Nephron progenitor cell (in vitro differentiated cells): ENCODE measurements around the gene PPM1A.

ENCODE experiments used
- DNase-seq: peaks from one replicate; pipeline ENCODE4 v3.0.0; 2021
- H3K27ac Mint-ChIP-seq: 2 replicates; pipeline ENCODE4 v1.8.0; 2021; ENCODE audit warnings: mild to moderate bottlenecking, moderate library complexity, mixed read lengths
- H3K27me3 Mint-ChIP-seq: 2 replicates; pipeline ENCODE4 v1.8.0; 2021; ENCODE audit warnings: mild to moderate bottlenecking, low read depth, mixed read lengths; ENCODE audit not compliant: poor library complexity
- H3K36me3 Mint-ChIP-seq: 2 replicates; pipeline ENCODE4 v1.8.0; 2021; ENCODE audit warnings: low read depth, mixed read lengths
- H3K4me1 Mint-ChIP-seq: 2 replicates; pipeline ENCODE4 v1.8.0; 2021; ENCODE audit warnings: mixed read lengths
- H3K4me3 Mint-ChIP-seq: 2 replicates; pipeline ENCODE4 v1.8.0; 2021; ENCODE audit warnings: mild to moderate bottlenecking, moderate library complexity, mixed read lengths
- H3K9me3 Mint-ChIP-seq: 2 replicates; pipeline ENCODE4 v1.8.0; 2021; ENCODE audit warnings: mild to moderate bottlenecking, moderate library complexity, mixed read lengths
- TF ChIP-seq, protein P1 (sequence below): fragments of 200-600 bp; sonication (generic); IDR thresholded peaks from 2 replicates; pipeline ENCODE4 v1.5.0; 2021; ENCODE audit warnings: antibody characterized with exemption

Gene PPM1A

GRCh38 chr14:60206837-60207533, 42.0 kb upstream of the PPM1A start:
- Mint-ChIP-seq H3K27me3 (peaks cover 13% of the 10 kb centered on the region), H3K9me3 (no peaks in the 10 kb centered on the region)
- no peak for DNase-seq

GRCh38 chr14:60210703-60211102, 38.3 kb upstream of the PPM1A start:
- no peak overlapping the region for H3K4me3 Mint-ChIP-seq
- TF ChIP-seq, protein P1, sequence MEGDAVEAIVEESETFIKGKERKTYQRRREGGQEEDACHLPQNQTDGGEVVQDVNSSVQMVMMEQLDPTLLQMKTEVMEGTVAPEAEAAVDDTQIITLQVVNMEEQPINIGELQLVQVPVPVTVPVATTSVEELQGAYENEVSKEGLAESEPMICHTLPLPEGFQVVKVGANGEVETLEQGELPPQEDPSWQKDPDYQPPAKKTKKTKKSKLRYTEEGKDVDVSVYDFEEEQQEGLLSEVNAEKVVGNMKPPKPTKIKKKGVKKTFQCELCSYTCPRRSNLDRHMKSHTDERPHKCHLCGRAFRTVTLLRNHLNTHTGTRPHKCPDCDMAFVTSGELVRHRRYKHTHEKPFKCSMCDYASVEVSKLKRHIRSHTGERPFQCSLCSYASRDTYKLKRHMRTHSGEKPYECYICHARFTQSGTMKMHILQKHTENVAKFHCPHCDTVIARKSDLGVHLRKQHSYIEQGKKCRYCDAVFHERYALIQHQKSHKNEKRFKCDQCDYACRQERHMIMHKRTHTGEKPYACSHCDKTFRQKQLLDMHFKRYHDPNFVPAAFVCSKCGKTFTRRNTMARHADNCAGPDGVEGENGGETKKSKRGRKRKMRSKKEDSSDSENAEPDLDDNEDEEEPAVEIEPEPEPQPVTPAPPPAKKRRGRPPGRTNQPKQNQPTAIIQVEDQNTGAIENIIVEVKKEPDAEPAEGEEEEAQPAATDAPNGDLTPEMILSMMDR, result no peak
- H3K36me3 Mint-ChIP-seq, result no peaks in the 10 kb centered on the region
- no peak overlapping the region for H3K27ac Mint-ChIP-seq
- DNase-seq, result no peak
- H3K4me1 Mint-ChIP-seq, result peaks cover 4% of the 10 kb centered on the region
- peaks cover 13% of the 10 kb centered on the region for H3K27me3 Mint-ChIP-seq
- no peaks in the 10 kb centered on the region for H3K9me3 Mint-ChIP-seq

More at GRCh38 chr14:60206837-60207533, 42.0 kb upstream of the PPM1A start:
- no peak overlapping the region for H3K27ac Mint-ChIP-seq
- H3K4me3 Mint-ChIP-seq, result no peak overlapping the region
- H3K4me1 Mint-ChIP-seq, result peaks cover 17% of the 10 kb centered on the region
- H3K36me3 Mint-ChIP-seq, result no peaks in the 10 kb centered on the region
- TF ChIP-seq, protein P1, result no peak

DNA sequence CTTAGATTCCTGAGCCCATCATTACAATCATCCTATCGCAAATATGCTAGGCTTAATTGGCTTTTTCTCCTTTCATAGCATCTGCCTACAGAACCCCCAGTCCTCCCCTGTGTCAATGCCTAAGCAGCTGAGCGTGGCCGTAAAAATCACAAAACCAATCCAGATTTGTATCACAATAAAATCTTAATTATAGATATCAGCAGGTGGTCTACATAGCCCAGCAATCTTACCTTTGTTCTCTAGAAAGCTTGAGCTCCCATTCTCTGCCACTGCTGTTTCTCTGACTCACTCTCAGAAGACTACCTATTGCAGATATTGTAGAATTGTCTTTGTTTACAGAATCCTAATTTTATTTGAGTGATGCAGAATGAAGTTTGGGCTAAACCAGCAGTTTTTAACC, 37.9 kb upstream of the PPM1A start:
- no peak overlapping the region for H3K27ac Mint-ChIP-seq
- H3K36me3 Mint-ChIP-seq, result no peaks in the 10 kb centered on the region

DNA sequence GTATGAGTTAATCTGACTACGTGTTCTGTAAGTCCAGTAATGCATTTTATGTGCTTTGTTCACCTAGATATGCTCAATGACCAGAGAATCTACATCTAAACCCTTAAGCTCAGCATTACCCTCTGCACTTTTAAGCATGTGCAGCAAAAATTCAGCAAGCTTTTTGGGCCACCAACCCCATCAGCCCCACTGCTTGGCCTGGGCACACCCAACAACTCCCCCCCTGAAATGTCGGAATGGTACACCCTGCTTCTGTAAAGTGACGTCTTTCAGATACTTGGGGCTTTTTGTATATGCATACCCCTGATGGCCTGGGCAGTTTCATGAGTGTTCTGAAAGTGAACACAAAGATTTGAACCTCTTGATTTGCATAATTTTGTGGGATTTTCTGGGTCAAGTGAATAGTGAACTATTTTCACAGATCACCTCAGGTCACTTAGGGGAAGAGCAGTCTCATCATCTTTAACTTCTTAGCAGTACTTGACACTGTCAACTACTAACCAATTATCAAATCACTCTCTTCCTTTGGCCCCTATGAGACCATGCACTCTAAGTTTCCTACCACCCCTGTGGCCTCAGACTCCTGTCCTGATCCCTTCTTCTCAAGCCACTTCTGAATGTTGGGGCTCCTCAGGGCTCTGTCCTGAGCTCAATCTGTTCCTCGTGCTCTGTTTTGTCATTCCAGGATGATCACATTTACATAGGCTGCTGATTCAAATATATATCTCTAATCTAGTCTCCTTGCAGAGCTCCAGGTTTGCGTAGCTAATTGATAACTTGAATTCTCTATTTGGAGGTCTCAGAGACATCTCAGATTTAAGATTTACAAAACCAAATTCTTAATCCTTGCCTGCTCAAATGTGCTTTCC, 36.3 kb upstream of the PPM1A start:
- no peaks in the 10 kb centered on the region for H3K36me3 Mint-ChIP-seq
- DNase-seq, result no peak
- no peak overlapping the region for H3K4me3 Mint-ChIP-seq
- H3K4me1 Mint-ChIP-seq, result peaks cover 5% of the 10 kb centered on the region
- no peak overlapping the region for H3K27ac Mint-ChIP-seq
- TF ChIP-seq, protein P1, result no peak
- H3K27me3 Mint-ChIP-seq, result peaks cover 10% of the 10 kb centered on the region
- no peaks in the 10 kb centered on the region for H3K9me3 Mint-ChIP-seq

More for the DNA sequence above, 37.9 kb upstream of the PPM1A start:
- Mint-ChIP-seq H3K9me3 (no peaks in the 10 kb centered on the region), H3K4me3 (no peak overlapping the region), H3K4me1 (peaks cover 4% of the 10 kb centered on the region), H3K27me3 (peaks cover 13% of the 10 kb centered on the region)
- TF ChIP-seq, protein P1, result no peak
- no peak for DNase-seq

- peaks cover 10% of the 10 kb centered on the region for H3K27me3 Mint-ChIP-seq
- no peak overlapping the region for H3K4me3 Mint-ChIP-seq
- no peak for DNase-seq
- no peaks in the 10 kb centered on the region for H3K9me3 Mint-ChIP-seq
- no peaks in the 10 kb centered on the region for H3K36me3 Mint-ChIP-seq
- H3K27ac Mint-ChIP-seq, result no peak overlapping the region
- TF ChIP-seq, protein P1, result no peak
- H3K4me1 Mint-ChIP-seq, result peaks cover 10% of the 10 kb centered on the region
Measured at GRCh38 chr14:60214003-60214402, 35.0 kb upstream of the PPM1A start.
